ENCODE data around the gene MPRIP. TPM values are rescaled to one million over a fixed set of nuclear protein-coding genes. Genes with fewer than 3 reads are reported as not detected.
A peak's percentile ranks its signal among the peaks of the same experiment; 100 is the strongest.

Gene MPRIP
- total RNA-seq, 2 experiments from 2014 or later, result 132 to 135 TPM

- DNase-seq (no peak), ATAC-seq (no peak)
- Mint-ChIP-seq H3K27ac (no peak overlapping the region), H3K4me1 (ENCODE audit: low read depth) (no peaks in the 10 kb centered on the region), H3K9me3 (no peaks in the 10 kb centered on the region), H3K27me3 (no peaks in the 10 kb centered on the region), H3K36me3 (ENCODE audit: low read depth) (no peaks in the 10 kb centered on the region), H3K4me3 (no peak overlapping the region)
- no peak for TF ChIP-seq CTCF (IDR thresholded peaks at IDR 0.05)
- intact Hi-C loops (cut with micrococcal nuclease), result no loop called here
- CTCF ChIA-PET, result interaction anchor here (1.3 to 2.3 kb wide), 2 partner anchors 15 to 34 kb away, joined by 3 to 6 read pairs; no protein-coding TSS in a partner anchor
- POLR2A ChIA-PET, result no interaction called here
Observed at GRCh38 chr17:17035490-17035889, 6.8 kb upstream of the MPRIP start.

DNA sequence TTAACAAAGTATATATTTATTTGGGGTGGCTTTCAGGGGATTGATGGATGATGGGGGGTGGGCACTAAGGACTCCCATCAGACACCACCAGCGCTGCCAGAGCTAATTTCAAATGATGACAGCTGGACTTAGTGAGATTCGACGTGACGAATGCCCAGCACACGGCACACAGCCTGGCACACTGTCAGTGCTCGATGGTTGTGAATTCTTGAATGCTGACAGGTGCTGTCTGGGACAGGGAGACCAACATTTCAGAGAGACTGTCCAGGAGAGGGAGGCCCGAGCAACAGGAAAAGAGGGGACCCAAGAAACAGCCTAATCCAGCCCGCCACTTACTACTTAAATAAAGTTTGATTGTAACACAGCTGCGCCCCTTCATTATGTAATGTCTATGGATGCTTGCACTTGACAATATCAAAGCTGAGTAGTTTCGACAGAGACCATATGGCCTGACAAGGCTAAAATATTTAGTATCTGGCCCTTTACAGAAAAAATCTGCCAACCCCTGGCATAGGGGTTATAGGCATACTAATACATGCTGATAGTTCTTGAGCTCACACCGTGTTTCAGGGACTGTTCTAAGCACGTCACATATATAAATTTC, 6.2 kb upstream of the MPRIP start:
- H3K36me3 Mint-ChIP-seq (ENCODE audit: low read depth), result no peaks in the 10 kb centered on the region
- no peak overlapping the region for H3K4me3 Mint-ChIP-seq
- H3K9me3 Mint-ChIP-seq, result no peaks in the 10 kb centered on the region
- no peak for ATAC-seq
- peaks cover 2% of the 10 kb centered on the region for H3K4me1 Mint-ChIP-seq (ENCODE audit: low read depth)
- ChIA-PET CTCF (interaction anchor here (1.1 to 2.3 kb wide), 3 partner anchors 16 to 44 kb away, joined by 3 to 8 read pairs (median 6); no protein-coding TSS in a partner anchor), POLR2A (no interaction called here)
- DNase-seq, result no peak
- no peak overlapping the region for H3K27ac Mint-ChIP-seq
- no peaks in the 10 kb centered on the region for H3K27me3 Mint-ChIP-seq
- intact Hi-C loops (cut with micrococcal nuclease), result no loop called here
- no peak for TF ChIP-seq CTCF (IDR thresholded peaks at IDR 0.05)

GRCh38 chr17:17036524-17036998, 5.7 kb upstream of the MPRIP start:
- H3K4me1 Mint-ChIP-seq (ENCODE audit: low read depth), result peaks cover 7% of the 10 kb centered on the region
- H3K36me3 Mint-ChIP-seq (ENCODE audit: low read depth), result no peaks in the 10 kb centered on the region
- ChIA-PET CTCF (interaction anchor here (1.1 to 2.3 kb wide), 2 partner anchors 35 to 44 kb away, joined by 6 to 8 read pairs; no protein-coding TSS in a partner anchor), POLR2A (no interaction called here)
- TF ChIP-seq CTCF (IDR thresholded peaks at IDR 0.05), result no peak
- intact Hi-C loops (cut with micrococcal nuclease), result no loop called here
- no peak for DNase-seq
- no peak overlapping the region for H3K27ac Mint-ChIP-seq
- H3K27me3 Mint-ChIP-seq, result no peaks in the 10 kb centered on the region
- no peaks in the 10 kb centered on the region for H3K9me3 Mint-ChIP-seq
- H3K4me3 Mint-ChIP-seq, result no peak overlapping the region
- ATAC-seq, result no peak

- CTCF ChIA-PET, result no interaction called here
- no peaks in the 10 kb centered on the region for H3K36me3 Mint-ChIP-seq (ENCODE audit: low read depth)
- no peak overlapping the region for H3K27ac Mint-ChIP-seq
- H3K9me3 Mint-ChIP-seq, result no peaks in the 10 kb centered on the region
- H3K4me1 Mint-ChIP-seq (ENCODE audit: low read depth), result peaks cover 26% of the 10 kb centered on the region
- no peaks in the 10 kb centered on the region for H3K27me3 Mint-ChIP-seq
- no peak for ATAC-seq
- intact Hi-C loops (cut with micrococcal nuclease), result no loop called here
- POLR2A ChIA-PET, result no interaction called here
- H3K4me3 Mint-ChIP-seq, result no peak overlapping the region
- no peak for DNase-seq
- no peak for TF ChIP-seq CTCF (IDR thresholded peaks at IDR 0.05)
Observed at GRCh38 chr17:17039911-17040310, 2.3 kb upstream of the MPRIP start.

- intact Hi-C loops (cut with micrococcal nuclease), result no loop called here
- Mint-ChIP-seq H3K9me3 (no peaks in the 10 kb centered on the region), H3K27ac (no peak overlapping the region), H3K36me3 (ENCODE audit: low read depth) (no peaks in the 10 kb centered on the region), H3K4me1 (ENCODE audit: low read depth) (peaks cover 36% of the 10 kb centered on the region), H3K4me3 (peak overlapping the region; percentile 62), H3K27me3 (no peaks in the 10 kb centered on the region)
- TF ChIP-seq CTCF (IDR thresholded peaks at IDR 0.05), result no peak
- no peak for ATAC-seq
- CTCF ChIA-PET, result interaction anchor here (0.7 to 1.3 kb wide), 3 partner anchors 12 to 232 kb away, joined by 3 read pairs; no protein-coding TSS in a partner anchor
- no peak for DNase-seq
- POLR2A ChIA-PET, result no interaction called here
Observed at GRCh38 chr17:17041018-17041521, 1.2 kb upstream of the MPRIP start.

All from activated CD8-positive, alpha-beta T cell treated with anti-CD3 and anti-CD28 coated beads for 36 hours (primary cell).